WTC11 (cell line): ENCODE measurements around the gene RYR2.

Source experiments
- ATF3 ChIP-seq: sonication (generic); formaldehyde crosslinking; conservative IDR thresholded peaks from 2 replicates; pipeline ENCODE4 v1.8.1; 2022; ENCODE audit warnings: mild to moderate bottlenecking, missing genetic modification reagents
- CREB1 ChIP-seq: sonication (generic); formaldehyde crosslinking; IDR thresholded peaks from 2 replicates; pipeline ENCODE4 v1.8.0; 2023; ENCODE audit warnings: mild to moderate bottlenecking, missing genetic modification reagents
- CTCF ChIP-seq: fragments of 200-600 bp; IDR thresholded peaks from 2 replicates; pipeline ENCODE4 v1.8.0; 2022; ENCODE audit warnings: antibody characterized with exemption
- ESRRA ChIP-seq: sonication (generic); formaldehyde crosslinking; IDR thresholded peaks from 2 replicates; pipeline ENCODE4 v1.8.1; 2022; ENCODE audit warnings: mild to moderate bottlenecking, missing genetic modification reagents, borderline replicate concordance
- SP1 ChIP-seq: sonication (generic); formaldehyde crosslinking; conservative IDR thresholded peaks from 2 replicates; pipeline ENCODE4 v1.8.1; 2022; ENCODE audit warnings: missing genetic modification reagents
- STAT6 ChIP-seq: sonication (generic); formaldehyde crosslinking; conservative IDR thresholded peaks from 2 replicates; pipeline ENCODE4 v1.8.1; 2023; ENCODE audit warnings: mild to moderate bottlenecking, low read depth, missing genetic modification reagents, moderate library complexity
- ZBTB21 ChIP-seq: sonication (generic); formaldehyde crosslinking; IDR thresholded peaks from 2 replicates; pipeline ENCODE4 v1.8.1; 2023; ENCODE audit warnings: mild to moderate bottlenecking, missing genetic modification reagents, borderline replicate concordance
- ZNF121 ChIP-seq: sonication (generic); formaldehyde crosslinking; IDR thresholded peaks from 2 replicates; pipeline ENCODE4 v1.8.0; 2023; ENCODE audit warnings: missing genetic modification reagents
- ZNF396 ChIP-seq: fragments of 250-450 bp; sonication (Bioruptor Pico); IDR thresholded peaks from 2 replicates; pipeline ENCODE4 v1.8.0; 2021; ENCODE audit warnings: mild to moderate bottlenecking, moderate library complexity, borderline replicate concordance
- TF ChIP-seq, protein P1 (sequence below): sonication (generic); formaldehyde crosslinking; IDR thresholded peaks from 2 replicates; pipeline ENCODE4 v1.8.1; 2022; ENCODE audit warnings: missing genetic modification reagents, borderline replicate concordance
- TF ChIP-seq, protein P2 (sequence below): fragments of 250-450 bp; sonication (Bioruptor Pico); IDR thresholded peaks from 2 replicates; pipeline ENCODE4 v1.9.0; 2021; ENCODE audit warnings: mild to moderate bottlenecking
- TF ChIP-seq, protein P3 (sequence below): sonication (generic); formaldehyde crosslinking; IDR thresholded peaks from 2 replicates; pipeline ENCODE4 v1.8.0; 2022; ENCODE audit warnings: missing genetic modification reagents
- TF ChIP-seq, protein P4 (sequence below): fragments of 250-450 bp; sonication (Bioruptor Pico); IDR thresholded peaks from 2 replicates; pipeline ENCODE4 v2.1.2; 2022; ENCODE audit warnings: mild to moderate bottlenecking, moderate library complexity

GRCh38 chr1:237471956-237472355 lies 430.0 kb downstream of the RYR2 start:
- no peak for TF ChIP-seq CTCF
- TF ChIP-seq STAT6 (CRISPR knock-in tag) = no peak
- TF ChIP-seq, protein P1, sequence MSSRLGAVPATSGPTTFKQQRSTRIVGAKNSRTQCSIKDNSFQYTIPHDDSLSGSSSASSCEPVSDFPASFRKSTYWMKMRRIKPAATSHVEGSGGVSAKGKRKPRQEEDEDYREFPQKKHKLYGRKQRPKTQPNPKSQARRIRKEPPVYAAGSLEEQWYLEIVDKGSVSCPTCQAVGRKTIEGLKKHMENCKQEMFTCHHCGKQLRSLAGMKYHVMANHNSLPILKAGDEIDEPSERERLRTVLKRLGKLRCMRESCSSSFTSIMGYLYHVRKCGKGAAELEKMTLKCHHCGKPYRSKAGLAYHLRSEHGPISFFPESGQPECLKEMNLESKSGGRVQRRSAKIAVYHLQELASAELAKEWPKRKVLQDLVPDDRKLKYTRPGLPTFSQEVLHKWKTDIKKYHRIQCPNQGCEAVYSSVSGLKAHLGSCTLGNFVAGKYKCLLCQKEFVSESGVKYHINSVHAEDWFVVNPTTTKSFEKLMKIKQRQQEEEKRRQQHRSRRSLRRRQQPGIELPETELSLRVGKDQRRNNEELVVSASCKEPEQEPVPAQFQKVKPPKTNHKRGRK = no peak
- TF ChIP-seq ATF3 (CRISPR knock-in tag) = no peak
- no peak for TF ChIP-seq ZNF121 (CRISPR knock-in tag)
- TF ChIP-seq, protein P2, sequence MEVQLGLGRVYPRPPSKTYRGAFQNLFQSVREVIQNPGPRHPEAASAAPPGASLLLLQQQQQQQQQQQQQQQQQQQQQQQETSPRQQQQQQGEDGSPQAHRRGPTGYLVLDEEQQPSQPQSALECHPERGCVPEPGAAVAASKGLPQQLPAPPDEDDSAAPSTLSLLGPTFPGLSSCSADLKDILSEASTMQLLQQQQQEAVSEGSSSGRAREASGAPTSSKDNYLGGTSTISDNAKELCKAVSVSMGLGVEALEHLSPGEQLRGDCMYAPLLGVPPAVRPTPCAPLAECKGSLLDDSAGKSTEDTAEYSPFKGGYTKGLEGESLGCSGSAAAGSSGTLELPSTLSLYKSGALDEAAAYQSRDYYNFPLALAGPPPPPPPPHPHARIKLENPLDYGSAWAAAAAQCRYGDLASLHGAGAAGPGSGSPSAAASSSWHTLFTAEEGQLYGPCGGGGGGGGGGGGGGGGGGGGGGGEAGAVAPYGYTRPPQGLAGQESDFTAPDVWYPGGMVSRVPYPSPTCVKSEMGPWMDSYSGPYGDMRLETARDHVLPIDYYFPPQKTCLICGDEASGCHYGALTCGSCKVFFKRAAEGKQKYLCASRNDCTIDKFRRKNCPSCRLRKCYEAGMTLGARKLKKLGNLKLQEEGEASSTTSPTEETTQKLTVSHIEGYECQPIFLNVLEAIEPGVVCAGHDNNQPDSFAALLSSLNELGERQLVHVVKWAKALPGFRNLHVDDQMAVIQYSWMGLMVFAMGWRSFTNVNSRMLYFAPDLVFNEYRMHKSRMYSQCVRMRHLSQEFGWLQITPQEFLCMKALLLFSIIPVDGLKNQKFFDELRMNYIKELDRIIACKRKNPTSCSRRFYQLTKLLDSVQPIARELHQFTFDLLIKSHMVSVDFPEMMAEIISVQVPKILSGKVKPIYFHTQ (CRISPR knock-in tag) = no peak
- no peak for TF ChIP-seq ZBTB21 (CRISPR knock-in tag)
- no peak for TF ChIP-seq SP1 (CRISPR knock-in tag)
- TF ChIP-seq, protein P3, sequence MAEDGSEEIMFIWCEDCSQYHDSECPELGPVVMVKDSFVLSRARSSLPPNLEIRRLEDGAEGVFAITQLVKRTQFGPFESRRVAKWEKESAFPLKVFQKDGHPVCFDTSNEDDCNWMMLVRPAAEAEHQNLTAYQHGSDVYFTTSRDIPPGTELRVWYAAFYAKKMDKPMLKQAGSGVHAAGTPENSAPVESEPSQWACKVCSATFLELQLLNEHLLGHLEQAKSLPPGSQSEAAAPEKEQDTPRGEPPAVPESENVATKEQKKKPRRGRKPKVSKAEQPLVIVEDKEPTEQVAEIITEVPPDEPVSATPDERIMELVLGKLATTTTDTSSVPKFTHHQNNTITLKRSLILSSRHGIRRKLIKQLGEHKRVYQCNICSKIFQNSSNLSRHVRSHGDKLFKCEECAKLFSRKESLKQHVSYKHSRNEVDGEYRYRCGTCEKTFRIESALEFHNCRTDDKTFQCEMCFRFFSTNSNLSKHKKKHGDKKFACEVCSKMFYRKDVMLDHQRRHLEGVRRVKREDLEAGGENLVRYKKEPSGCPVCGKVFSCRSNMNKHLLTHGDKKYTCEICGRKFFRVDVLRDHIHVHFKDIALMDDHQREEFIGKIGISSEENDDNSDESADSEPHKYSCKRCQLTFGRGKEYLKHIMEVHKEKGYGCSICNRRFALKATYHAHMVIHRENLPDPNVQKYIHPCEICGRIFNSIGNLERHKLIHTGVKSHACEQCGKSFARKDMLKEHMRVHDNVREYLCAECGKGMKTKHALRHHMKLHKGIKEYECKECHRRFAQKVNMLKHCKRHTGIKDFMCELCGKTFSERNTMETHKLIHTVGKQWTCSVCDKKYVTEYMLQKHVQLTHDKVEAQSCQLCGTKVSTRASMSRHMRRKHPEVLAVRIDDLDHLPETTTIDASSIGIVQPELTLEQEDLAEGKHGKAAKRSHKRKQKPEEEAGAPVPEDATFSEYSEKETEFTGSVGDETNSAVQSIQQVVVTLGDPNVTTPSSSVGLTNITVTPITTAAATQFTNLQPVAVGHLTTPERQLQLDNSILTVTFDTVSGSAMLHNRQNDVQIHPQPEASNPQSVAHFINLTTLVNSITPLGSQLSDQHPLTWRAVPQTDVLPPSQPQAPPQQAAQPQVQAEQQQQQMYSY (CRISPR knock-in tag) = no peak
- no peak for TF ChIP-seq CREB1 (CRISPR knock-in tag)
- TF ChIP-seq ESRRA (CRISPR knock-in tag) = no peak
- no peak for TF ChIP-seq ZNF396 (CRISPR knock-in tag)
- TF ChIP-seq, protein P4, sequence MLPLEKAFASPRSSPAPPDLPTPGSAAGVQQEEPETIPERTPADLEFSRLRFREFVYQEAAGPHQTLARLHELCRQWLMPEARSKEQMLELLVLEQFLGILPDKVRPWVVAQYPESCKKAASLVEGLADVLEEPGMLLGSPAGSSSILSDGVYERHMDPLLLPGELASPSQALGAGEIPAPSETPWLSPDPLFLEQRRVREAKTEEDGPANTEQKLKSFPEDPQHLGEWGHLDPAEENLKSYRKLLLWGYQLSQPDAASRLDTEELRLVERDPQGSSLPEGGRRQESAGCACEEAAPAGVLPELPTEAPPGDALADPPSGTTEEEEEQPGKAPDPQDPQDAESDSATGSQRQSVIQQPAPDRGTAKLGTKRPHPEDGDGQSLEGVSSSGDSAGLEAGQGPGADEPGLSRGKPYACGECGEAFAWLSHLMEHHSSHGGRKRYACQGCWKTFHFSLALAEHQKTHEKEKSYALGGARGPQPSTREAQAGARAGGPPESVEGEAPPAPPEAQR (CRISPR knock-in tag) = no peak
